K562 (cell line): ENCODE results near the gene FMO2. TPM values are rescaled to one million over a fixed set of nuclear protein-coding genes. Genes with fewer than 3 reads are reported as not detected.

ENCODE experiments used
- ATAC-seq: fragments of 200-7000 bp; cut with Tn5 transposase; 3 replicates; pipeline ENCODE4 v1.9.1; 2020; ENCODE audit warnings: moderate library complexity
- BruUV-seq: library from RNA; stranded (reverse); fragments of 400-500 nt; replicated peaks from 2 replicates; lab custom pipeline; 2021; lab: Mats Ljungman, UMichigan
- CTCF ChIA-PET: fragments of 300-600 bp; formaldehyde crosslinking; extraction: SDS; loops from one replicate; lab custom pipeline; 2021; ENCODE audit warnings: low intra/inter-chr PET ratio; lab: Yijun Ruan, JAX
- POLR2A ChIA-PET: fragments of 300-600, 350-650 bp; sonication (Branson Sonifier 250); formaldehyde crosslinking; extraction: SDS; loops from one replicate; lab custom pipeline; 2021; ENCODE audit warnings: antibody characterized with exemption, inconsistent platforms; lab: Yijun Ruan, JAX
- DNase-seq, 4 experiments: peaks; one replicate each; pipeline versions ENCODE4 v3.0.0 to v3.0.0-alpha.2; 2011 to 2018; ENCODE audit warnings: low spot score in 3 of 4, mixed read lengths in 3 of 4; ENCODE audit errors: extremely low read depth in 1 of 4
- FAIRE-seq: peaks from 2 replicates; lab custom pipeline; 2011; peaks lifted over from hg19 to GRCh38; lab: Jason Lieb, UNC
- H2AFZ ChIP-seq: 2 replicates; pipeline ENCODE4 v1.6.0; 2011; ENCODE audit warnings: low read depth, low read length, control low read depth, inconsistent platforms
- H3K27ac ChIP-seq: fragments of 200-600 bp; 3 replicates; pipeline ENCODE4 v1.8.0; 2011; ENCODE audit warnings: low read depth, mild to moderate bottlenecking, control low read depth, inconsistent platforms, low read length, moderate library complexity, mixed read lengths; ENCODE audit errors: extremely low read depth
- H3K27me3 ChIP-seq, 2 experiments: fragments of 300-600 bp in 1 of 2; 2 replicates in 1 of 2; 3 replicates in 1 of 2; pipeline versions ENCODE4 v1.6.0 to v1.8.0; 2011; ENCODE audit warnings: inconsistent platforms in 2 of 2, low read length in 2 of 2, mild to moderate bottlenecking in 1 of 2, mixed read lengths in 1 of 2, moderate library complexity in 1 of 2; ENCODE audit not compliant: control insufficient read depth in 2 of 2, insufficient read depth in 2 of 2
- H3K36me3 ChIP-seq: fragments of 300-600 bp; 3 replicates; pipeline ENCODE4 v1.8.0; 2011; ENCODE audit warnings: mild to moderate bottlenecking, low read length, inconsistent platforms; ENCODE audit not compliant: control insufficient read depth, insufficient read depth
- H3K4me1 ChIP-seq, 2 experiments: fragments of 200-600 bp in 1 of 2; replicated peaks in 1 of 2; 2 replicates in 1 of 2; 3 replicates in 1 of 2; pipeline versions ENCODE4 v1.5.1 to v1.8.0; 2011; ENCODE audit warnings: inconsistent platforms in 2 of 2, low read length in 2 of 2, mild to moderate bottlenecking in 1 of 2, mixed read lengths in 1 of 2, moderate library complexity in 1 of 2; ENCODE audit not compliant: control insufficient read depth in 2 of 2, insufficient read depth in 2 of 2
- H3K4me2 ChIP-seq: 2 replicates; pipeline ENCODE4 v1.6.1; 2011; ENCODE audit warnings: low read length, control low read depth, inconsistent platforms, mixed read lengths; ENCODE audit not compliant: insufficient read depth
- H3K4me3 ChIP-seq: fragments of 200-600 bp; sonication (generic), shearing (Covaris generic); 2 replicates; pipeline ENCODE4 v1.5.1; 2016; ENCODE audit warnings: control low read depth, inconsistent platforms
- H3K79me2 ChIP-seq: fragments of 200-600 bp; 3 replicates; pipeline ENCODE4 v1.8.0; 2011; ENCODE audit warnings: low read length, inconsistent platforms; ENCODE audit not compliant: control insufficient read depth, insufficient read depth
- H3K9ac ChIP-seq, 2 experiments: 2 replicates each; pipeline versions ENCODE4 v1.6.0 to v1.6.1; 2011; ENCODE audit warnings: low read depth in 2 of 2, low read length in 2 of 2, control low read depth in 1 of 2, inconsistent platforms in 1 of 2, mild to moderate bottlenecking in 1 of 2, mixed read lengths in 1 of 2; ENCODE audit not compliant: insufficient read depth in 1 of 2
- H3K9me1 ChIP-seq: one replicate; pipeline ENCODE4 v1.6.0; 2011; ENCODE audit warnings: inconsistent platforms, mild to moderate bottlenecking, low read length, moderate library complexity; ENCODE audit not compliant: control insufficient read depth, insufficient read depth
- H3K9me3 ChIP-seq: replicated peaks from 2 replicates; pipeline ENCODE4 v1.5.1; 2011; ENCODE audit warnings: low read depth, low read length, inconsistent platforms; ENCODE audit not compliant: control insufficient read depth, insufficient read depth
- H4K20me1 ChIP-seq: replicated peaks from 2 replicates; pipeline ENCODE4 v1.6.1; 2011; ENCODE audit warnings: low read length, inconsistent platforms, mixed read lengths; ENCODE audit not compliant: control insufficient read depth, insufficient read depth
- HDAC8 ChIP-seq: fragments of 450-650 bp; IDR thresholded peaks from 2 replicates; pipeline ENCODE4 v1.6.1; 2016; ENCODE audit warnings: mild to moderate bottlenecking, missing genetic modification characterization, moderate library complexity, missing compliant biosample characterization
- MCM5 ChIP-seq: fragments of 450-650 bp; IDR thresholded peaks from 2 replicates; pipeline ENCODE4 v1.6.1; 2016; ENCODE audit warnings: low read depth
- NR3C1 ChIP-seq: sonication (generic); formaldehyde crosslinking; IDR thresholded peaks from 2 replicates; pipeline ENCODE4 v1.8.1; 2022; ENCODE audit warnings: missing genetic modification reagents
- RBM17 ChIP-seq: fragments of 200-400 bp; formaldehyde crosslinking; IDR thresholded peaks from 2 replicates; pipeline ENCODE4 v1.6.1; 2017; ENCODE audit warnings: low read depth, mild to moderate bottlenecking, low read length, borderline replicate concordance
- RCOR1 ChIP-seq, 2 experiments: IDR thresholded peaks; 2 replicates each; pipeline ENCODE4 v1.6.1; 2012; ENCODE audit warnings: low read depth in 2 of 2, low read length in 2 of 2, borderline replicate concordance in 1 of 2, improper control_type of control experiment in 1 of 2
- ZFP1 ChIP-seq: fragments of 450-650 bp; formaldehyde crosslinking; IDR thresholded peaks from 2 replicates; pipeline ENCODE4 v1.4.0; 2020; ENCODE audit warnings: mild to moderate bottlenecking, mixed read lengths
- ZNF212 ChIP-seq: fragments of 450-650 bp; formaldehyde crosslinking; IDR thresholded peaks from 2 replicates; pipeline ENCODE4 v1.4.0; 2020; ENCODE audit warnings: mild to moderate bottlenecking
- ZSCAN32 ChIP-seq: fragments of 450-650 bp; formaldehyde crosslinking; IDR thresholded peaks from 2 replicates; pipeline ENCODE4 v1.4.0; 2020; ENCODE audit warnings: mild to moderate bottlenecking, moderate library complexity
- WGBS: fragments of 100-300 bp; shearing (Covaris generic); methylation state at CpG from one replicate; pipeline ENCODE4 v1.1.6; 2016; ENCODE audit warnings: low coverage, mixed read lengths; ENCODE audit not compliant: insufficient coverage; ENCODE audit errors: missing lambda C conversion rate; 5-methylcytosine and 5-hydroxymethylcytosine counted together
- in situ Hi-C: fragments of 300-500 bp; cut with MboI; formaldehyde crosslinking; loops from 4 replicates; pipeline ENCODE4 v1.15.0; 2018; ENCODE audit warnings: inconsistent platforms, mixed read lengths
- intact Hi-C: fragments of 100-400 bp; cut with micrococcal nuclease; formaldehyde crosslinking; loops from 2 replicates; pipeline ENCODE4 v1.14.2; 2022
- polyA plus RNA-seq, 8 experiments: library from polyadenylated mRNA; depleted of rRNA in 4 of 8; stranded (reverse) in 5 of 8; unstranded in 3 of 8; fragments of >200 nt; fragmentation: Nextera tagmentation in 2 of 8; fragmentation: Illumina TruSeq in 1 of 8; extraction: Ambion mirVana in 2 of 8; extraction: Trizol in 1 of 8; gene quantifications; 2 replicates each; pipeline versions ENCODE4 v1.2.1 to v1.2.3, GENCODE V29; 2011 to 2014; ENCODE audit warnings: inconsistent platforms in 1 of 8, missing spikeins in 1 of 8
- total RNA-seq, 7 experiments: library from RNA; depleted of rRNA in 6 of 7; stranded (reverse); fragments of >200 nt in 6 of 7; fragmentation: Illumina TruSeq in 2 of 7; extraction: Trizol in 2 of 7; gene quantifications; 2 replicates each; pipeline versions ENCODE4 v1.2.1 to v1.2.3, GENCODE V29; 2011 to 2021; ENCODE audit warnings: low replicate concordance in 1 of 7
- TF ChIP-seq, protein P1 (sequence below): fragments of 450-650 bp; IDR thresholded peaks from 2 replicates; pipeline ENCODE4 v1.6.1; 2016; ENCODE audit warnings: low read depth, mild to moderate bottlenecking, moderate library complexity
- TF ChIP-seq, protein P2 (sequence below): fragments of 450-650 bp; IDR thresholded peaks from 2 replicates; pipeline ENCODE4 v1.6.1; 2018; ENCODE audit warnings: mild to moderate bottlenecking, low read depth; ENCODE audit not compliant: partially characterized antibody

Gene FMO2
- total and polyA plus RNA-seq, 9 of the 15 experiments (the other 6 are each of a cell fraction or from before 2014, with no cell fraction given) = not detected

GRCh38 chr1:171137580-171137979 is 47.5 kb upstream of the FMO2 start:
- intact Hi-C loops (no loop called here), in situ Hi-C loops (no loop called here)
- BruUV-seq = no TSS peak
- TF ChIP-seq ZNF212 (CRISPR knock-in tag) (no peak), ZFP1 (CRISPR knock-in tag) (no peak), HDAC8 (tag) (no peak), ZSCAN32 (CRISPR knock-in tag) (no peak), MCM5 (no peak), RCOR1 (IDR thresholded peaks at IDR 0.05; ENCODE audit: borderline replicate concordance in 1 of 2, low read depth in 2 of 2, low read length in 2 of 2) (no peak), RBM17 (no peak), NR3C1 (CRISPR knock-in tag) (no peak)
- TF ChIP-seq, protein P1, sequence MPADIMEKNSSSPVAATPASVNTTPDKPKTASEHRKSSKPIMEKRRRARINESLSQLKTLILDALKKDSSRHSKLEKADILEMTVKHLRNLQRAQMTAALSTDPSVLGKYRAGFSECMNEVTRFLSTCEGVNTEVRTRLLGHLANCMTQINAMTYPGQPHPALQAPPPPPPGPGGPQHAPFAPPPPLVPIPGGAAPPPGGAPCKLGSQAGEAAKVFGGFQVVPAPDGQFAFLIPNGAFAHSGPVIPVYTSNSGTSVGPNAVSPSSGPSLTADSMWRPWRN = no peak
- TF ChIP-seq, protein P2, sequence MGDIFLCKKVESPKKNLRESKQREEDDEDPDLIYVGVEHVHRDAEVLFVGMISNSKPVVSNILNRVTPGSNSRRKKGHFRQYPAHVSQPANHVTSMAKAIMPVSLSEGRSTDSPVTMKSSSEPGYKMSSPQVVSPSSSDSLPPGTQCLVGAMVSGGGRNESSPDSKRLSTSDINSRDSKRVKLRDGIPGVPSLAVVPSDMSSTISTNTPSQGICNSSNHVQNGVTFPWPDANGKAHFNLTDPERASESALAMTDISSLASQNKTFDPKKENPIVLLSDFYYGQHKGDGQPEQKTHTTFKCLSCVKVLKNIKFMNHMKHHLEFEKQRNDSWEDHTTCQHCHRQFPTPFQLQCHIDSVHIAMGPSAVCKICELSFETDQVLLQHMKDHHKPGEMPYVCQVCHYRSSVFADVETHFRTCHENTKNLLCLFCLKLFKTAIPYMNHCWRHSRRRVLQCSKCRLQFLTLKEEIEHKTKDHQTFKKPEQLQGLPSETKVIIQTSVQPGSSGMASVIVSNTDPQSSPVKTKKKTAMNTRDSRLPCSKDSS = no peak
- no peak for DNase-seq
- Histone ChIP-seq H3K27me3 (no peaks in the 10 kb centered on the region), H3K4me1 (no peaks in the 10 kb centered on the region), H3K9me1 (no peaks in the 10 kb centered on the region), H3K79me2 (no peaks in the 10 kb centered on the region), H3K9me3 (peaks cover 2% of the 10 kb centered on the region; the same call in 1 of the 2 replicates), H3K36me3 (no peaks in the 10 kb centered on the region), H3K4me2 (no peak overlapping the region), H3K4me3 (no peak overlapping the region), H4K20me1 (no peaks in the 10 kb centered on the region), H3K9ac (no peak overlapping the region), H3K27ac (no peak overlapping the region), H2AFZ (no peak overlapping the region)
- ATAC-seq = no peak
- 3% methylated on average over 2 of the region's 2 CpGs for WGBS
- CTCF ChIA-PET = no interaction called here
- POLR2A ChIA-PET = no interaction called here
- FAIRE-seq = no peak
